Measurements from ENCODE around the gene AGMAT. TPM values are rescaled to one million over a fixed set of nuclear protein-coding genes. Genes with fewer than 3 reads are reported as not detected.

Gene AGMAT
- total and polyA plus RNA-seq, 2 of the 13 experiments (the other 11 are each of a cell fraction or from before 2014, with no cell fraction given), result 59.1 to 174 TPM

- TF ChIP-seq ZBTB49 (CRISPR knock-in tag; IDR thresholded peaks at IDR 0.05; ENCODE audit: borderline replicate concordance), result no peak
- TF ChIP-seq GMEB2 (CRISPR knock-in tag; IDR thresholded peaks at IDR 0.05; ENCODE audit: low read depth), result peak; percentile 52; the same call in 1 of the 2 replicates
- TF ChIP-seq ZNF646 (CRISPR knock-in tag; IDR thresholded peaks at IDR 0.05), result no peak
- no peak for TF ChIP-seq ZNF605 (CRISPR knock-in tag; IDR thresholded peaks at IDR 0.05)
- TF ChIP-seq, protein P1, sequence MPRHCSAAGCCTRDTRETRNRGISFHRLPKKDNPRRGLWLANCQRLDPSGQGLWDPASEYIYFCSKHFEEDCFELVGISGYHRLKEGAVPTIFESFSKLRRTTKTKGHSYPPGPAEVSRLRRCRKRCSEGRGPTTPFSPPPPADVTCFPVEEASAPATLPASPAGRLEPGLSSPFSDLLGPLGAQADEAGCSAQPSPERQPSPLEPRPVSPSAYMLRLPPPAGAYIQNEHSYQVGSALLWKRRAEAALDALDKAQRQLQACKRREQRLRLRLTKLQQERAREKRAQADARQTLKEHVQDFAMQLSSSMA (CRISPR knock-in tag; IDR thresholded peaks at IDR 0.05), result no peak
- TF ChIP-seq ZNF564 (CRISPR knock-in tag; IDR thresholded peaks at IDR 0.05), result no peak
- no peak for TF ChIP-seq BRCA1 (CRISPR knock-in tag; IDR thresholded peaks at IDR 0.05)
- TF ChIP-seq ZNF770 (CRISPR knock-in tag; IDR thresholded peaks at IDR 0.05), result no peak
- TF ChIP-seq ZNF644 (CRISPR knock-in tag; IDR thresholded peaks at IDR 0.05; ENCODE audit: low read depth), result no peak
- TF ChIP-seq, protein P2, sequence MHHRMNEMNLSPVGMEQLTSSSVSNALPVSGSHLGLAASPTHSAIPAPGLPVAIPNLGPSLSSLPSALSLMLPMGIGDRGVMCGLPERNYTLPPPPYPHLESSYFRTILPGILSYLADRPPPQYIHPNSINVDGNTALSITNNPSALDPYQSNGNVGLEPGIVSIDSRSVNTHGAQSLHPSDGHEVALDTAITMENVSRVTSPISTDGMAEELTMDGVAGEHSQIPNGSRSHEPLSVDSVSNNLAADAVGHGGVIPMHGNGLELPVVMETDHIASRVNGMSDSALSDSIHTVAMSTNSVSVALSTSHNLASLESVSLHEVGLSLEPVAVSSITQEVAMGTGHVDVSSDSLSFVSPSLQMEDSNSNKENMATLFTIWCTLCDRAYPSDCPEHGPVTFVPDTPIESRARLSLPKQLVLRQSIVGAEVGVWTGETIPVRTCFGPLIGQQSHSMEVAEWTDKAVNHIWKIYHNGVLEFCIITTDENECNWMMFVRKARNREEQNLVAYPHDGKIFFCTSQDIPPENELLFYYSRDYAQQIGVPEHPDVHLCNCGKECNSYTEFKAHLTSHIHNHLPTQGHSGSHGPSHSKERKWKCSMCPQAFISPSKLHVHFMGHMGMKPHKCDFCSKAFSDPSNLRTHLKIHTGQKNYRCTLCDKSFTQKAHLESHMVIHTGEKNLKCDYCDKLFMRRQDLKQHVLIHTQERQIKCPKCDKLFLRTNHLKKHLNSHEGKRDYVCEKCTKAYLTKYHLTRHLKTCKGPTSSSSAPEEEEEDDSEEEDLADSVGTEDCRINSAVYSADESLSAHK (CRISPR knock-in tag; IDR thresholded peaks at IDR 0.05; ENCODE audit: borderline replicate concordance), result no peak
- TF ChIP-seq ZMYM2 (CRISPR knock-in tag; IDR thresholded peaks at IDR 0.05), result no peak
- no peak for TF ChIP-seq JARID2 (CRISPR knock-in tag; IDR thresholded peaks at IDR 0.05; ENCODE audit: insufficient replicate concordance)
Observed at GRCh38 chr1:15524283-15525049, 60.4 kb downstream of the AGMAT start (continued).
